Activated CD8-positive, alpha-beta T cell treated with anti-CD3 and anti-CD28 coated beads for 36 hours (primary cell): ENCODE data around the gene NTN5. TPM values are rescaled to one million over a fixed set of nuclear protein-coding genes. Genes with fewer than 3 reads are reported as not detected.
"Not testable (repeated sequence)": the region's sequence is repeated elsewhere in the genome, so short reads cannot be mapped to it uniquely, and the experiment has no call there.

ENCODE experiments used
- ATAC-seq: fragments of 200-7000 bp; cut with Tn5 transposase; one replicate; pipeline ENCODE4 v1.10.0; 2021; ENCODE audit warnings: mild to moderate bottlenecking, moderate library complexity
- CTCF ChIA-PET: fragments of 350-600 bp; sonication (Branson Sonifier 250); formaldehyde crosslinking; loops from one replicate; lab custom pipeline; 2021; ENCODE audit warnings: antibody characterized with exemption; lab: Charles Lee
- POLR2A ChIA-PET: fragments of 350-600 bp; sonication (Branson Sonifier 250); formaldehyde crosslinking; loops from one replicate; lab custom pipeline; 2021; ENCODE audit warnings: antibody characterized with exemption; lab: Charles Lee
- DNase-seq: peaks from one replicate; pipeline ENCODE4 v3.0.0-alpha.2; 2020
- H3K27ac Mint-ChIP-seq: one replicate; pipeline ENCODE4 v1.8.0; 2021; ENCODE audit warnings: mild to moderate bottlenecking, mixed read lengths
- H3K27me3 Mint-ChIP-seq: one replicate; pipeline ENCODE4 v1.8.0; 2021; ENCODE audit warnings: mixed read lengths
- H3K36me3 Mint-ChIP-seq: one replicate; pipeline ENCODE4 v1.8.0; 2021; ENCODE audit warnings: low read depth, mixed read lengths
- H3K4me1 Mint-ChIP-seq: one replicate; pipeline ENCODE4 v1.8.0; 2021; ENCODE audit warnings: low read depth, mixed read lengths
- H3K4me3 Mint-ChIP-seq: one replicate; pipeline ENCODE4 v1.8.0; 2021; ENCODE audit warnings: mild to moderate bottlenecking, moderate library complexity, mixed read lengths
- H3K9me3 Mint-ChIP-seq: one replicate; pipeline ENCODE4 v1.8.0; 2021; ENCODE audit warnings: mixed read lengths
- intact Hi-C: fragments of 100-400 bp; cut with micrococcal nuclease; formaldehyde crosslinking; loops from one replicate; pipeline ENCODE4 v1.10.0; 2022
- total RNA-seq, 2 experiments: library from RNA; stranded (reverse); gene quantifications; one replicate each; pipeline ENCODE4 v1.2.3, GENCODE V29; 2021
- TF ChIP-seq, protein P1 (sequence below): fragments of 200-600 bp; IDR thresholded peaks from one replicate; pipeline ENCODE4 v1.8.0; 2022; ENCODE audit warnings: antibody characterized with exemption, mild to moderate bottlenecking

NTN5 gene
- total RNA-seq, 2 experiments from 2014 or later = 0.16 to 0.83 TPM

- TF ChIP-seq, protein P1, sequence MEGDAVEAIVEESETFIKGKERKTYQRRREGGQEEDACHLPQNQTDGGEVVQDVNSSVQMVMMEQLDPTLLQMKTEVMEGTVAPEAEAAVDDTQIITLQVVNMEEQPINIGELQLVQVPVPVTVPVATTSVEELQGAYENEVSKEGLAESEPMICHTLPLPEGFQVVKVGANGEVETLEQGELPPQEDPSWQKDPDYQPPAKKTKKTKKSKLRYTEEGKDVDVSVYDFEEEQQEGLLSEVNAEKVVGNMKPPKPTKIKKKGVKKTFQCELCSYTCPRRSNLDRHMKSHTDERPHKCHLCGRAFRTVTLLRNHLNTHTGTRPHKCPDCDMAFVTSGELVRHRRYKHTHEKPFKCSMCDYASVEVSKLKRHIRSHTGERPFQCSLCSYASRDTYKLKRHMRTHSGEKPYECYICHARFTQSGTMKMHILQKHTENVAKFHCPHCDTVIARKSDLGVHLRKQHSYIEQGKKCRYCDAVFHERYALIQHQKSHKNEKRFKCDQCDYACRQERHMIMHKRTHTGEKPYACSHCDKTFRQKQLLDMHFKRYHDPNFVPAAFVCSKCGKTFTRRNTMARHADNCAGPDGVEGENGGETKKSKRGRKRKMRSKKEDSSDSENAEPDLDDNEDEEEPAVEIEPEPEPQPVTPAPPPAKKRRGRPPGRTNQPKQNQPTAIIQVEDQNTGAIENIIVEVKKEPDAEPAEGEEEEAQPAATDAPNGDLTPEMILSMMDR = no peak
- no peaks in the 10 kb centered on the region for H3K36me3 Mint-ChIP-seq
- ATAC-seq (no peak), DNase-seq (no peak)
- peaks cover 8% of the 10 kb centered on the region for H3K4me1 Mint-ChIP-seq
- H3K9me3 Mint-ChIP-seq = no peaks in the 10 kb centered on the region
- H3K27ac Mint-ChIP-seq = peak within 1 kb of the TSS; percentile 99
- H3K4me3 Mint-ChIP-seq = peak within 1 kb of the TSS; percentile 92
- intact Hi-C loops = no loop called here
- H3K27me3 Mint-ChIP-seq = no peaks in the 10 kb centered on the region
- ChIA-PET CTCF (no interaction called here), POLR2A (no interaction called here)
These were observed 46.7 kb upstream of the NTN5 start, which contains the start of gene MAMSTR for GRCh38 chr19:48719263-48720171. Gene MAMSTR, minus strand, starts transcription at chr19:48719725. Its CDS starts 694 bp downstream, at chr19:48719031.

- ChIA-PET CTCF (no interaction called here), POLR2A (no interaction called here)
- H3K9me3 Mint-ChIP-seq = no peaks in the 10 kb centered on the region
- H3K36me3 Mint-ChIP-seq = no peaks in the 10 kb centered on the region
- peaks cover 10% of the 10 kb centered on the region for H3K4me1 Mint-ChIP-seq
- TF ChIP-seq, protein P1 = no peak
- H3K4me3 Mint-ChIP-seq = no peak overlapping the region
- DNase-seq = no peak
- no peaks in the 10 kb centered on the region for H3K27me3 Mint-ChIP-seq
- no peak overlapping the region for H3K27ac Mint-ChIP-seq
- no peak for ATAC-seq
- intact Hi-C loops = no loop called here
These were observed 46.0 kb upstream of the NTN5 start for GRCh38 chr19:48718711-48719231.

- H3K27me3 Mint-ChIP-seq, H3K36me3 Mint-ChIP-seq, ATAC-seq, H3K27ac Mint-ChIP-seq, CTCF ChIA-PET, DNase-seq, intact Hi-C loops, POLR2A ChIA-PET, H3K4me3 Mint-ChIP-seq, H3K9me3 Mint-ChIP-seq: not testable (repeated sequence)
- peaks cover 11% of the 10 kb centered on the region for H3K4me1 Mint-ChIP-seq
These were observed 45.3 kb upstream of the NTN5 start for GRCh38 chr19:48718106-48718505.

- no peak for ATAC-seq
- CTCF ChIA-PET = interaction anchor here (1.1 kb wide), 1 partner anchor 41 kb away, joined by 3 read pairs; no protein-coding TSS in a partner anchor
These were observed 43.9 kb upstream of the NTN5 start for GRCh38 chr19:48716562-48717291.

More at GRCh38 chr19:48716562-48717291, 43.9 kb upstream of the NTN5 start:
- intact Hi-C loops = no loop called here
- POLR2A ChIA-PET = interaction anchor here (1.4 kb wide), 1 partner anchor 8 kb away, joined by 3 read pairs; no protein-coding TSS in a partner anchor
- TF ChIP-seq, protein P1 = no peak
- Mint-ChIP-seq H3K27ac (no peak overlapping the region), H3K4me1 (peaks cover 10% of the 10 kb centered on the region), H3K4me3 (no peak overlapping the region), H3K27me3 (no peaks in the 10 kb centered on the region), H3K9me3 (no peaks in the 10 kb centered on the region), H3K36me3 (no peaks in the 10 kb centered on the region)
- DNase-seq = no peak
